ENCODE results near the gene HK2. TPM values are rescaled to one million over a fixed set of nuclear protein-coding genes. Genes with fewer than 3 reads are reported as not detected.

Gene HK2
- total RNA-seq, 2 experiments from 2014 or later = 7.7 to 8.9 TPM

- Histone ChIP-seq H3K27me3 (ENCODE audit: control insufficient read depth in 1 of 2, insufficient read depth in 2 of 2, low read length in 2 of 2) (no peaks in the 10 kb centered on the region), H3K36me3 (ENCODE audit: insufficient read depth, low read length) (peaks cover 35% of the 10 kb centered on the region), H3K4me3 (ENCODE audit: low read length) (no peak overlapping the region), H3K27ac (ENCODE audit: low read depth in 1 of 2, low read length in 2 of 2) (no peak overlapping the region), H3K9me3 (ENCODE audit: control insufficient read depth in 1 of 2, insufficient read depth in 1 of 2, low read length in 2 of 2) (no peaks in the 10 kb centered on the region), H3K4me1 (ENCODE audit: insufficient read depth, low read length) (no peaks in the 10 kb centered on the region)
- TF ChIP-seq CTCF (IDR thresholded peaks at IDR 0.05) = no peak
- no peak for DNase-seq
- ChIA-PET CTCF (no interaction called here), POLR2A (no interaction called here)
- Mint-ChIP-seq H3K4me3 (no peak overlapping the region), H3K36me3 (ENCODE audit: low read depth) (peaks cover 92% of the 10 kb centered on the region), H3K27ac (no peak overlapping the region), H3K27me3 (no peaks in the 10 kb centered on the region), H3K4me1 (ENCODE audit: low read depth) (no peaks in the 10 kb centered on the region), H3K9me3 (no peaks in the 10 kb centered on the region)
- intact Hi-C loops (cut with DNase I, micrococcal nuclease) = no loop called here
- ATAC-seq (ENCODE audit: poor library complexity) = no peak
These were observed 54.2 kb downstream of the HK2 start for GRCh38 chr2:74887960-74888700.

GRCh38 chr2:74889159-74889558 lies 55.2 kb downstream of the HK2 start:
- no peaks in the 10 kb centered on the region for H3K4me1 Mint-ChIP-seq (ENCODE audit: low read depth)

GRCh38 chr2:74890711-74891110 lies 56.8 kb downstream of the HK2 start:
- ATAC-seq (ENCODE audit: poor library complexity) = no peak
- Mint-ChIP-seq H3K27me3 (no peaks in the 10 kb centered on the region), H3K4me1 (ENCODE audit: low read depth) (no peaks in the 10 kb centered on the region), H3K4me3 (no peak overlapping the region), H3K9me3 (no peaks in the 10 kb centered on the region), H3K36me3 (ENCODE audit: low read depth) (peaks cover 92% of the 10 kb centered on the region), H3K27ac (no peak overlapping the region)
- no peak for TF ChIP-seq CTCF (IDR thresholded peaks at IDR 0.05)
- H3K27ac ChIP-seq (ENCODE audit: low read depth in 1 of 2, low read length in 2 of 2) = no peak overlapping the region
- intact Hi-C loops (cut with DNase I, micrococcal nuclease) = no loop called here
- no peaks in the 10 kb centered on the region for H3K4me1 ChIP-seq (ENCODE audit: insufficient read depth, low read length)
- no peaks in the 10 kb centered on the region for H3K27me3 ChIP-seq (ENCODE audit: control insufficient read depth in 1 of 2, insufficient read depth in 2 of 2, low read length in 2 of 2)
- no peak for DNase-seq
- H3K4me3 ChIP-seq (ENCODE audit: low read length) = no peak overlapping the region
- CTCF ChIA-PET = no interaction called here
- H3K9me3 ChIP-seq (ENCODE audit: control insufficient read depth in 1 of 2, insufficient read depth in 1 of 2, low read length in 2 of 2) = no peaks in the 10 kb centered on the region
- H3K36me3 ChIP-seq (ENCODE audit: insufficient read depth, low read length) = peaks cover 25% of the 10 kb centered on the region
- POLR2A ChIA-PET = no interaction called here

More at GRCh38 chr2:74889159-74889558, 55.2 kb downstream of the HK2 start:
- Histone ChIP-seq H3K4me1 (ENCODE audit: insufficient read depth, low read length) (no peaks in the 10 kb centered on the region), H3K9me3 (ENCODE audit: control insufficient read depth in 1 of 2, insufficient read depth in 1 of 2, low read length in 2 of 2) (no peaks in the 10 kb centered on the region), H3K27me3 (ENCODE audit: control insufficient read depth in 1 of 2, insufficient read depth in 2 of 2, low read length in 2 of 2) (no peaks in the 10 kb centered on the region), H3K27ac (ENCODE audit: low read depth in 1 of 2, low read length in 2 of 2) (no peak overlapping the region), H3K36me3 (ENCODE audit: insufficient read depth, low read length) (peaks cover 30% of the 10 kb centered on the region), H3K4me3 (ENCODE audit: low read length) (no peak overlapping the region)
- Mint-ChIP-seq H3K27me3 (no peaks in the 10 kb centered on the region), H3K36me3 (ENCODE audit: low read depth) (peaks cover 94% of the 10 kb centered on the region), H3K27ac (no peak overlapping the region), H3K9me3 (no peaks in the 10 kb centered on the region), H3K4me3 (no peak overlapping the region)
- intact Hi-C loops (cut with DNase I, micrococcal nuclease) = no loop called here
- ATAC-seq (ENCODE audit: poor library complexity) (no peak), DNase-seq (no peak)
- ChIA-PET CTCF (no interaction called here), POLR2A (no interaction called here)
- no peak for TF ChIP-seq CTCF (IDR thresholded peaks at IDR 0.05)

Measured in CD4-positive, alpha-beta T cell (primary cell).